ENCODE results near the gene HAUS2.

DNA sequence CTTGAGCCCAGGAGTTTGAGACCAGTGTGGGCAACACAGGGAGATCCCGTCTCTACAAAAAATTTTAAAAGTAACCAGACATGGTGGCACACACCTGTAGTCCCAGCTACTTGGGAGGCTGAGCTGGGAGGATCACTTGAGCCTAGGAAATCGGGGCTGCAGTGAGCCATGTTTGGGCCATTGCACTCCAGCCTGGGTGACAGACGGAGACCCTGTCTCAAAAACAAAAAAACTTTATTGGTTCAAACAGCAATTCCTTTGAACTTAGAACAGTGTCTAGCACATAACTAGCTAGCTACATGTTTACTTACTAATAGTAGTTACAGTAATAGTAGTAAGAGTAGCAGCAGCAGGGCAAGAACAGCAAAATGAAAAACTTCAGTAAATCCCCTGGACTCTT lies 10.1 kb downstream of the HAUS2 start:
- TF ChIP-seq, protein P1, sequence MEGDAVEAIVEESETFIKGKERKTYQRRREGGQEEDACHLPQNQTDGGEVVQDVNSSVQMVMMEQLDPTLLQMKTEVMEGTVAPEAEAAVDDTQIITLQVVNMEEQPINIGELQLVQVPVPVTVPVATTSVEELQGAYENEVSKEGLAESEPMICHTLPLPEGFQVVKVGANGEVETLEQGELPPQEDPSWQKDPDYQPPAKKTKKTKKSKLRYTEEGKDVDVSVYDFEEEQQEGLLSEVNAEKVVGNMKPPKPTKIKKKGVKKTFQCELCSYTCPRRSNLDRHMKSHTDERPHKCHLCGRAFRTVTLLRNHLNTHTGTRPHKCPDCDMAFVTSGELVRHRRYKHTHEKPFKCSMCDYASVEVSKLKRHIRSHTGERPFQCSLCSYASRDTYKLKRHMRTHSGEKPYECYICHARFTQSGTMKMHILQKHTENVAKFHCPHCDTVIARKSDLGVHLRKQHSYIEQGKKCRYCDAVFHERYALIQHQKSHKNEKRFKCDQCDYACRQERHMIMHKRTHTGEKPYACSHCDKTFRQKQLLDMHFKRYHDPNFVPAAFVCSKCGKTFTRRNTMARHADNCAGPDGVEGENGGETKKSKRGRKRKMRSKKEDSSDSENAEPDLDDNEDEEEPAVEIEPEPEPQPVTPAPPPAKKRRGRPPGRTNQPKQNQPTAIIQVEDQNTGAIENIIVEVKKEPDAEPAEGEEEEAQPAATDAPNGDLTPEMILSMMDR (IDR thresholded peaks at IDR 0.05) = no peak
- TF ChIP-seq POLR2A (IDR thresholded peaks at IDR 0.05) (no peak), EP300 (IDR thresholded peaks at IDR 0.05) (no peak), POLR2AphosphoS5 (IDR thresholded peaks at IDR 0.05) (no peak)
